ENCODE data around the gene NACA.
"Not testable (repeated sequence)": the region's sequence is repeated elsewhere in the genome, so short reads cannot be mapped to it uniquely, and the experiment has no call there.

NACA gene

DNA sequence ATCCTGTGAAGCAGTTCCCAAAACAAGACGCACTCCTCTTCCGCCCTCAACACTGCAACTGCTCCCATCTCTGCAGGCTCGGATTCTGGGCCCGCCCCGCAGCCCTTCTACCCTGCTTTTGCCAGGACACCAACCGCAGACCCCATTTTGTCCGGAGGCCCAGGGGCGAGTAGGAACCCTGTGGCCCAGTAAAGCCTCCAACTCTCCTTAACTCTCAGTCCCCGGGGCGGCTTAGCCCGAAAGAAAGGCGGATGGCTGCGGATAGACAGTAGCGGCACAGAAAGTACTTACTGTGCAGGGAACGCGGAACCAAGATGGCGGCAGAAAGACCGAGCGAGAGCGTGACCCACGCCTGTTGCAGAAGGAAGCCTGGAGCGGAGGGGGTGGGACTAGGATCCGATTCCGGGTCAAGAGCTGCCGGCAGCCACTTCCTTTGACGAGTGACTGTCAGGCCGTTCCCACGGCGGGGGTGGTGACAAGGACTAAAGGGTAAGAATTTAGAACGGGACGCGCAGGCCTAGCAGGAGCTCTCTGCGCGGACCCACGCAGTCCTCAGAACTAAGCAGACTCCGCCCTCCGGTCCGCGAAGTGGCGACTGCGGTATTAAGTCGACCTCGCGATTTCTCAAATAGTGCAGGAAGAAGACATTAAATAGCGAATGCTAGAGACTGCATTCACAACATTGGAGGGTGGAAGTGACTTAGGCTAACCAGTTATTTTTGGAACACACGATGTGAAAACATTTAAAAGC lies at the start of gene NACA:
NACA (minus strand) TSS at position 328 of the 751 bp plus-strand sequence. CDS start 778 bp downstream, outside the sequence.
- peak; percentile 92 for DNase-seq (ENCODE audit: low read depth)

- no peak for DNase-seq (ENCODE audit: low read depth)
Measured at GRCh38 chr12:56773113-56773512, 48.0 kb upstream of the NACA start.

DNA sequence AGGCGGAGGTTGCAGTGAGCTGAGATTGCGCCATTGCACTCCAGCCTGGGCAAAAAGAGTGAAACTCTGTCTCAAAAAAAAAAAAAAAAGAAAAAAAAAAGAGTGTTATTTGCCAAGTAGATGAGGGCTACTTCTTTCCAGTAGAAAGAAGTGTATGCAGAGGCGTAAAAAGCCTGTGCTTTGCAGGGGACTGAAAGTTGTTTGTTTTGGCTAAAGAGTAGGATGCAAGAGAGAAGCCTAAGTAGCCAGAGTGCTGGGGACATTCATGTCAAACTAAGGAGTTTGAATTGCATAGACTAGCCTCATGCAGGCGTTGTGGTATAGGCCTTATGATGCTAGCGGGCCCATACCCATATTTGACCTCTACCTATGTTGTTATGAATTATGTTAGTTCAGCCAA lies 47.5 kb upstream of the NACA start:
- DNase-seq (ENCODE audit: low read depth), result no peak

GRCh38 chr12:56769868-56770267 lies 44.8 kb upstream of the NACA start:
- no peak for DNase-seq (ENCODE audit: low read depth)

DNA sequence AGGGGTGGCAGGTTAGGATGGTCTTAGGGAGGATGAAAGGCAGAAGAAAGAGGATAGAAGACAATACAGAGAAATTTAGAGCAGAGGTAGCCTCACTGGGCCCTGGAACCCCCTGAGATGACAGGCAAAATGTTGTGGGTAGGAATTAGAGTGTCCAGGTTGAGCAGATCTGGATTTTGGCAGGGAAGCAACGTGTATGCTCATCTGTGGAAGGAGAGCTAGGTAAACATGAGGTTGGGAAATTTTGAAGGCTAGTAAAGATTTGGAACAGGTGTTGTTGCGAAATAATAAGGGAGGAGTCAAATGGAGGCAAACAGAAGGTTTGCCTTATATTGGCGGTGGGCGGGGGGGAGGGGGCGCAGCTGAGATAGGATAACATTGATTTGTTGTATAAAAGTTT lies 43.3 kb upstream of the NACA start:
- no peak for DNase-seq (ENCODE audit: low read depth)

DNA sequence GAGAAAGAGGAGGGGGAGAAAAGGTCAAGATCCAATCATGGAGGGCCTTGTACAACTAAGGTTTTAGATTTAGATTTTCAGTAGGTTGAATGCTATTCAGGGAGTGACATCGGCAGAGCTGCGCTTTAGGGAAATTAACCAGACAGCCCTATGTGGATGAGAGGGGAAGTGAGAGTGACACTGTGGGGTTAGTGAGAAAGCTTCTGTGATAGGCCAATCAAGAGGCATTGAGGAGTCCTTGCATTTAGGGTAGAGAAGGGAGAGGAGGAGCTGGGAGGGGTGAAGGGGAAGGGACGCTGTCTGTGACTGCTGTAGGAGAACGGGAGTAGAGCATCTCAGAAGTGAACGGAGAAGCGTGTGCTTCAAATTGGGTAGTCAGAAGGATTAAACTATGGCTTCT lies 41.4 kb upstream of the NACA start:
- DNase-seq (ENCODE audit: low read depth), result no peak

DNA sequence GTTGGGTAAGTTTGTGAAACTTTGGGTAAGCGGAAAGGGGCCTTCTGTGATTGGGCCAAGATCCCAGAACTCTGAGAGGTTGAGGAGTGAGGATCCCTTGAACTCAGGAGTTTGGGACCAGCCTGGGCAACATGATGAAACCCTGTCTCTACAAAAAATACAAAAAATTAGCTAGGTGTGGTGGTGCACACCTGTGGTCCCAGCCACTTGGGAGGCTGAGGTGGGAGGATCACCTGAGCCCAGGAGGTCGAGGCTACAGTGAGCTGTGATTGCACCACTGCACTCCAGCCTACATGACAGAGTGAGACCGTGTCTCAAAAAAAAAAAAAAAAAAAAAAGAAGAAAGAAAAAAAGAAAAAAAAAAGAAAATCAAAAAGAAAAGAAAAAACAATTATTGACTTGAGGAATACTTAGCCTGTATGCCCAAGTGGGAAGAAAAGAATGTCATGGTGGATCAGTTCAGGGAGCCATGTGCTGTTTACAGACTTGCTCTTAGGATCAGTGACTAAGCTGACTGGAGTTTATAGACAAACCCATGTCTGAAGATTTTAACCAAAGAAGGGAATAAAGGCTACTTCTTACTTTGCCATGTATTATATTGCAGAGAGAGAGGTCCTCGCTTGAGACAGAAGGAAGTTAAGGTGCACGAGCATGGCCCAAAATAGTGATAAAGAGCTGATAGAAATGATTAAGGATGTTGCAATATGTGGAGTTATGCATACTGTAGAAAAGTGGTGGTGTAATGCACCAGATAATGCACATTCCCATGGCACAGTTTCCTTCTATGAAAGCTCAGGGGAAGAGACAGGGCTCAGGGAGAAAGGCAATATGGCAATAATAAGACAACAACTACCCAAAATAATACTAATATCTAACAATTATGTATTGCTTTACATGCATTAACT lies 38.9 kb upstream of the NACA start:
- DNase-seq (ENCODE audit: low read depth), result no peak

DNA sequence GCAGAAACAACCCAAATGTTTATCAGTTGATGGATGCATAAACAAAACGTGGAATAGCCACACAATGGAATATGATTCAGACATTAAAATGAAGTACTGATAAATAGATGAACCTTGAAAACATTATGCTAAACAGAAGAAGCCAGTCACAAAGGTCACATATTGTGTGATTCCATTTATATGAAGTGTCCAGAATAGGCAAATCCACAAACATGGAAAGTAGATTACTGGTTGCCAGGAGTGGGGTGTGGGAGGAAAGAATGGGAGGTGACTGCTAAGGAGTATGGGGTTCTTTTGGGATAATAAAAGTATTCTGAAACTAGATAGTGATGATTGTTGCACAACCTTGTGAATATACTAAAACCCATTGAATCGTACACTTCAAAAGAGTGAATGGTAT lies 36.7 kb upstream of the NACA start:
- no peak for DNase-seq (ENCODE audit: low read depth)

- no peak for DNase-seq (ENCODE audit: low read depth)
Measured at GRCh38 chr12:56760460-56760859, 35.4 kb upstream of the NACA start.

DNA sequence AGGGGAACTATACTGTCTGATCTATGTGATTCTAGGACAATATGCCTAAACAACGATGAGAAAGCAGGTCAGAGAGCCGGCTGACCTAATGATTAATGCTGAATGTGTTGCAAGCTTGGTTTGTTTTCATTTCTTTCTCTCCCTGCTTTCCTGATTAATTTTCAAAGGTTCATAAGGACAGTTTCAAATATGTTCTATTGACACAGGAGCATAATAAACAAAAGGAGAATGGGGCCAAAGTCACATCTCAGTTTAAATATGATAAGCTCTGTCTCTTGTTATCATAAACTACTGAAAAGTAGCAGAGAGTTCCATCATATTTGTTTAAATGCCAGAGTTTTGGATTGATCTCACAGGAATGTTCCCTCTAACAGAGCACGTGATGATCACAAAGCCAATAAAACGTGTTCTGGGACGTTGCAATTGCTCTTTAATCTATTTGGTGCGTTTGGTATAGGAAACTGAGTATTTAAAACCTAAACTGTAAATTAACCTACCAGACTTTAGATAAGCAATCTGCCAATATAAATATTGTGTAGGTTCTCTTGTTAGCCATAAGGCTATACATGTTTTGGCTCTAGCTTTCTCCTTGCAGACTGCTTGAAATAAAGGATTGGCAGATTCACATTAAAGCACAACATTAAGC lies 34.3 kb upstream of the NACA start:
- DNase-seq (ENCODE audit: low read depth), result no peak

- no peak for DNase-seq (ENCODE audit: low read depth)
Measured at GRCh38 chr12:56758728-56759262, 33.7 kb upstream of the NACA start.

DNA sequence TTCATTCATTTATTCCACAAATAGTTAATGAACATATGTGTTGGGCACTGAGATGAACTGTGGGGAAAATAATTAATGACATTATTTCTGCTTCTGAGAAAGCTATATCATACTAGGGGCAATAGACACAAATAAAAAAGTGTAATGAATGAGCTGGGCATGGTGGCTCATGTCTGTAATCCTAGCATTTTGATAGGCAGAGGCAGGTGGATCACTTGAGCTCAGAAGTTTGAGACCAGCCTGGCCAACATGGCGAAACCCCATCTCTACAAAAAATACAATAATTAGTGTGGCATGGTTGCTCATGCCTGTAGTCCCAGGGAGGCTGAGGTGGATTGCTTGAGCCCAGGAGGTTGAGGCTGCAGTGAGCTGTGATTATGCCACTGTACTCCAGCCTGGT lies 32.9 kb upstream of the NACA start:
- DNase-seq (ENCODE audit: low read depth), result not testable (repeated sequence)

- no peak for DNase-seq (ENCODE audit: low read depth)
Measured at GRCh38 chr12:56753566-56753965, 28.5 kb upstream of the NACA start.

DNA sequence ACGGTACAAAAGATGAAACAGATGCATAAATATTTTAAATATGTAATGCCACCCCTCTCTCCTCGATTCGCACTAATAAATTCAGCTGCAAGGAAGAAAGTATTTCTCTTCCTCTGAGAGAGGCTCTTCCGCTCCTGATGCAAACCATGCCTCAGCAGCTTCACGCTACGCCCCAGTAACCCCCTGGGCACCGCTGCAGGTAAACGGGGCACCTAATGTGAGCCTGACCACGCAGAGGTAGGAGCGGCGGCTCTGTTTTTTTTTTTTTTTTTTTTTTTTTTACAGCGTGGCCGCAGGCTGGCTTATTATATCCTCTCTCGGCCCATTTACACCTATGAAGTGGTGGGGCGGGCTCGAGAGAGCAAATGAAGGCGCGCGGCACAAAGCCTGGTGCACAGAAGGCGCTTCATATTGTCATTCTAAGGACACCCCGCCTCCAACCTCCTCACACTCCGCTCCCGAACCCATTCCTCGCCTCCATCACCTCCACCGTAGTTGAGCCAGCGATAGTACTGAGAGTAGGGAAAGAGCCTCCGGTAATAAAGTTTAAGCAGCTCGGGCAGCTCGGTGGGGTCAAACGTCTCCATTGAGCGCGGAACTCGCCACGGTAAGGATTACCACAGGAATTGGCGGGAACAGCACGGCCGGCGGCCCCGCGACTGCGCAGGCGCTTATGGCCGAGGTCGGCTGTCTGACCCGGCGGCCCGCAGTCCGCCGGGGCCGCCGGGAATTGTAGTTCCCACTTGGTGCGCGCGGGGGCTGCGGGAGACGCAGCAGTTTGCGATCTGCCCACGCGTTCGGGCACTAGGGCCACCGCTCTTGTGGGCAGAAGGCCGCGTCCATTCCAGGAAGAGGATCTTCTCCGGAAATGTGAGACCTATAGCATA lies 26.9 kb upstream of the NACA start, which contains the start of gene PRIM1:
PRIM1 (minus strand) TSS at position 612 of the 887 bp plus-strand sequence; CDS start at position 587, 25 bp downstream.
- peak; percentile 57 for DNase-seq (ENCODE audit: low read depth)

DNA sequence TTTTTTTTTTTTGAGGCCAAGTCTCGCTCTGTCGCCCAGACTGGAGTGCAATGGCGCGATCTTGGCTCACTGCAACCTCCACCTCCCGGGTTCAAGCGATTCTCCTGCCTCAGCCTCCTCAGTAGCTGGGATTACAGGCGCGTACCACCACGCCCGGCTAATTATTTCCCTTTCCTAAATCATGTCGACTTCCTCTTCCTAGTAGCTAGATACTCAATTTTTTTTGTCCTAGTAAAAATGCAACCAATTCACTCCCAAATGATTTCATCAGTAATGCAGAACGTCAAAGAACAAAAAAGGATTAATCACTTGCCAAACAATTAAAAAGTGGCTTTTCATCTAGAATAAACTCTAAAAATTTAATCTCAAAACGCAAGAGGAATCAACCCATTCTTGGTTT lies 25.5 kb upstream of the NACA start:
- not testable (repeated sequence) for DNase-seq (ENCODE audit: low read depth)

- no peak for DNase-seq (ENCODE audit: low read depth)
Measured at GRCh38 chr12:56749853-56750252, 24.8 kb upstream of the NACA start.

DNA sequence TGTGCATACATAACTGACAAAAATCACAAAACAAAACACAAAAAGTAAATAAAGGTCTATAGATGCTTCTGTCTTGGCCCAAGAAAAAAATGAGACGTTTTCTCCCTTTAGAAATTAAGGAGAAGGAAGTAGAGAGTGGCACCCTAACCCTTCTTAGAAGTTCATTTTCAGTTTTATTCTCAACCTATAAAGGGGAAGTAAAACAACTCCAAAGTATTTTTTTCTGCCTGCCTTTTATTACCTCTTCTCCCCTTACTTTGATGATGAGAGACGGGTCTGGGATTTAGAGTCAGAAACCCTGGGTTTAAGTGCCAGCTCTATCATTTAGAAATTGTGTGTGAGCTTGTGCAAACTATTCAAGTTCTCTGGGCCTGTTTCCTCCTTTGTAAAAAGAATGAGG lies 24.3 kb upstream of the NACA start:
- no peak for DNase-seq (ENCODE audit: low read depth)

DNA sequence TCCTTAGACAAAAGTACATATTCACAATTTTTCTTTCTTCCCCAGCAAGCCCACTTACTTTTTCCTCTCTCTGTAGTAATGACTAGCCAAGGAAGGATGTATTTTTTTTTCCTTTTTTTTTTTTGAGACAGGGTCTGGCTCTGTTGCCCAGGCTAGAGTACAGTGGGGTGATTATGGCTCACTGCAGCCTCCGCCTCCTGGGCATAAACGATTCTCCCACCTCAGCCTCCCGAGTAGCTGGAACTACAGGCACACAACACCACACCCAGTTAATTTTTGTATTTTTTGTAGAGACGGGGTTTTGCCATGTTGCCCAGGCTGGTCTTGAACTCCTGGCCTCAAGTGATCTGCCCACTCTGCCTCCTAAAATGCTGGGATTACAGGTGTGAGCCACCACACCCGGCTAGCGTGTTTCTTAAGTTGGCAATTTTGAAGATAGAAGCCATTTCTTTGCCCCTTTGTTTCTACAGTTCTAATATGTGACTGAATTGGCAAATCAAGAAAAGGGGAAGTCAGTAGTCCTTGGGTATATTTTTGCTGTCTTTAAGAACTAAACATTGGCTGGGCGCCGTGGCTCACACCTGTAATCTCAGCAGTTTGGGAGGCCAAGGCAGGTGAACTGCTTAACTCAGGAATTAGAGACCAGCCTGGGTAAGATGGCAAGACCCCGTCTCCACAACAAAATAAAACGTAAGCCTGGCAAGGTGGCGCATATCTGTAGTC lies 3.2 kb upstream of the NACA start:
- no peak for DNase-seq (ENCODE audit: low read depth)

DNA sequence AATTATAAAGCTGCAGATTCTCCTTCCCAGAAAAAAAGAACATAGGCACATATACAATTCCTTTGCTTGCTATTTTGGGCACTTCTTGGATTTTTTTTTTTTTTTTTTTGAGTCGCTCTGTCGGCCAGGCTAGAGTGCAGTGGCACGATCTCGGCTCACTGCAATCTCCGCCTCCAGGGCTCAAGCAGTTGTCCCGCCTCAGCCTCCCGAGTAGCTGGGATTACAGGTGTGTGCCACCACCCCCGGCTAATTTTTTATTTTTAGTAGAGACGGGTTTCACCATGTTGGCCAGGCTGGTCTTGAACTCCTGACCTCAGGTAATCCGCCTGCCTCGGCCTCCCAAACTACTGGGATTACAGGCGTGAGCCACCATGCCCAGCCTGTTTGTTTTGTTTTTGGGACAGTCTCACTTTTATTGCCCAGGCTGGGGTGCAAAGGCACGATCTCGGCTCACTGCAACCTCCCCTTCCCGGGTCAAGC lies 1.1 kb upstream of the NACA start:
- DNase-seq (ENCODE audit: low read depth), result not testable (repeated sequence)

DNA sequence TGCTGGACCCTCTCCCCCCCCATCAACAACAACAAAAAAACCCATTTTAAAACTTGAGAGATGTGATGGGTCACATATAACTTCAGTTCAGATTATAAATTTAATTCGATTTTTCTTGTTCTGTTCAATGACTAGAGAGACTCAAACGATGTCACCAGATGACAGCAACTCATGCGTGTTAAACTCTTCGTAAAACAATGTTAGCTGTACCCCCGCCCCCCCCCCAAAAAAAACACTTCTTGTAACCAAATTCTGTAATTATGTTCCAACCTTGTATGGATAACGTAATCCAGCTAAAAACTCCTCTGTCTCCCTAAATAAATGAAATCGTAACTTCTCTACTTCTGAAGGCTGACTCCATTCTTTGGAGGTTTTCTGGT lies 614 bp upstream of the NACA start:
- no peak for DNase-seq (ENCODE audit: low read depth)

DNA sequence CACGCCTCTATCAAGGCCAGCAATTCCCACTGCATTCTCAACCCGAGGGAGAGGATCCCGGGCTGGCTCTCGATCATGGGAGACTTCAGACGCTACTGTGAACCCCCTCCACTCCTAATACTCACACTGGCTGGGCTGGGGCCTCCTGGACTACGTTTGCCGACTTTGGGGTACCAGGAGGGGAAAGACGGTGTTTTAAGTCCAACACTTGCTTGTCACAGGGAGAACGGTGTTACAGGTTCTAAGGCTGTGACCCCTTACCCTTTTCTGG lies 463 bp downstream of the NACA start:
- DNase-seq (ENCODE audit: low read depth), result no peak

All from fibroblast of the conjunctiva (primary cell).